Gastroesophageal sphincter (tissue), 3 donors: ENCODE measurements around the gene ARID3B.

Experiments
- CTCF ChIP-seq, 4 experiments: fragments of 200-600 bp in 2 of 4; fragments of 450-650 bp in 2 of 4; sonication (generic) in 1 of 4; IDR thresholded peaks; one replicate each; pipeline ENCODE4 v1.5.1; 2017 to 2019; ENCODE audit warnings: antibody characterized with exemption in 4 of 4, mild to moderate bottlenecking in 2 of 4, moderate library complexity in 2 of 4
- POLR2A ChIP-seq, 2 donors: fragments of 450-650 bp; IDR thresholded peaks; one replicate each; pipeline ENCODE4 v1.6.1; 2017; ENCODE audit warnings: antibody characterized with exemption in 2 of 2, mild to moderate bottlenecking in 2 of 2, moderate library complexity in 1 of 2

- no peak for TF ChIP-seq CTCF (IDR thresholded peaks at IDR 0.05)
- no peak for TF ChIP-seq POLR2A (IDR thresholded peaks at IDR 0.05)
Measured at GRCh38 chr15:74564182-74564581, 23.2 kb downstream of the ARID3B start.
